NOMO-1 treated with DMSO at 0.1 percent for 48 hours (cell line): Measurements from ENCODE around the gene HBA2.
"Not testable (repeated sequence)": the region's sequence is repeated elsewhere in the genome, so short reads cannot be mapped to it uniquely, and the experiment has no call there.

ENCODE experiments used
- DNase-seq: peaks from one replicate; lab custom pipeline; 2025; ENCODE audit not compliant: unreplicated experiment; lab: John Stamatoyannopoulos, UW

Gene HBA2

DNA sequence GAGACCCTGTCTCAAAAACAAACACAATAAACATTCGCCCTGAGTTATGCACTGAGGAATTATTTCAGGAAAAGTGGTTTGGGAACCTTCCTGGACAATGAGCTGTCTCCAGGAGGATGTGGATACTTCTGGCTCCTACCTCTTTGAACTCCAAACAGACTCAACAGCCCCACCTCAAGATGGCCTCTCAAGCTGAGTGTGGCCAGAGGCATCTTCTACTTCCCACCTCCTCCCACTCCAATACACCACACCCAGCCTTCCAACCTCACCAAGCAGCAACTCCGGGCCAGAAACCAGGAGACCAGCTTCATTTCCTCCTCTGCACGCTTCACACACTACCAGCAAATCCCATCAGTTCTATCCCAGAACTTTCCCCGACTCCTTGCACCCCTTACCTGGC, 19.2 kb downstream of the HBA2 start:
- no peak for DNase-seq

DNA sequence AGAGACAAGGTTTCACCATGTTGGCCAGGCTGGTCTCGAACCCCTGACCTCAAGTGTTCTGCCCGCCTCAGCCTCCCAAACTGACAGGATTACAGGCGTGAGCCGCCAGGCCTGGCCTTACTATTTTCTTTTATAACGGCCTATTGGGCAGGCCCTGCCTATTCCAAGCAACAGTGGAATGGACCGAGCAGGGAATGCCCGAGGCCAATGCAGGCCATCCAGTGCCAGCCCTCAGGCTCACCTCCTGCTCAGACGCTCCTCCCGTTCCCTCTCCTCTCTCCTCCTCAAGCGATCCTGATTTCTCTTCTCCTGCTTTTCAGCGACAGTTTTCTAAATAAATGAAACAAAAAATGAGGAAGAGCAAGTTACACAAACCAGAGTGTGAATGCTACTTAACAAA, 20.0 kb downstream of the HBA2 start:
- DNase-seq: no peak

DNA sequence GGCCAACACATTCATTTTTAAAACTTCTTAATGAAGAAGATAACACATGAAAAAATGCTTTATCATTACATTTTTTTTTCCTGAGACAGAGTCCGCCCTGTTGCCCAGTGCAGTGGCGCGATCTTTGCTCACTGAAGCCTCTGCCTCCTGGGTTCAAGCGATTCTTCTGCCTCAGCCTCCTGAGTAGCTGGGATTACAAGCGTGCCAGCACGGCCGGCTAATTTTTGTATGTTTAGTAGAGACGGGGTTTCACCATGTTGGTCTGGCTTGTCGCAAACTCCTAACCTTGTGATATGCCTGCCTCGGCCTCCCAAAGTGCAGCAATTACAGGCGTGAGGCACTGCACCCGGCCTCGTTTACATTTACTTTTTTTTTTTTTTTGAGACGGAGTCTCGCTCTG, 20.8 kb downstream of the HBA2 start:
- DNase-seq: no peak

DNA sequence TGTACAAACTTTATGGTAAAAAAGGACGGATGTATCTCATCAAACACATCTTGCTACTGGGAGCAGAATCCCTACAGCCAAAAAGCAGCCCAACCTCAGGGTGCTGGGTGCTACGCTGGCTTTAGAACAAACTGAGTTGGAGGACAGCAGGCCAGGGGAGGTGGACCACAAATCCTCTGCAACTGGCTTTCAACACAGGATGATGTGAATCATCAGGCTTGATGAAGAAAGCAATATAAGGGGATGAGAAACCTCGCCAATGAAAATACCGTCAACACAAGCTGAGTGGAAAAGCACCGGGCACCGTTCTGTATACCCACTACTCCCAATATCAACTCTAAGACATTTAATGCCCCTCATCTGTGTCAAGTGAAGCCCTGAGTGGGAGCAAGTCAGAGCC, 21.8 kb downstream of the HBA2 start:
- no peak for DNase-seq

DNA sequence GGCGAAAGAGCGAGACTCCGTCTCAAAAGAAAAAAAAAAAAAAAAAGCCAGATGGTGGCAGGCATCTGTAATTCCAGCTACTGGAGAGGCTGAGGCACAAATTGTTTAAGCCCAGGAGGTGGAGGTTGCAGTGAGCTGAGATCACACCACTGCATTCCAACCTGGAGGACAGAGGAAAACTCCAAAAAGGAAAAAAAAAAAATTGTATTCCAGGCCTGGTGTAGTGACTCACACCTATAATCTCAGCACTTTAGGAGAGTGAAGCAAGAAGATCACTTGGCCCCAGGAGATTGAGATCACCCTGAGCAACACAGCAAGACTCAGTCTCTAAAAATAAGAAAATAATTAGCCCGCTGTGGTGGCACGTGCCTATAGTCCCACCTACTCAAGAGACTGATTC, 27.7 kb downstream of the HBA2 start:
- DNase-seq: no peak

DNA sequence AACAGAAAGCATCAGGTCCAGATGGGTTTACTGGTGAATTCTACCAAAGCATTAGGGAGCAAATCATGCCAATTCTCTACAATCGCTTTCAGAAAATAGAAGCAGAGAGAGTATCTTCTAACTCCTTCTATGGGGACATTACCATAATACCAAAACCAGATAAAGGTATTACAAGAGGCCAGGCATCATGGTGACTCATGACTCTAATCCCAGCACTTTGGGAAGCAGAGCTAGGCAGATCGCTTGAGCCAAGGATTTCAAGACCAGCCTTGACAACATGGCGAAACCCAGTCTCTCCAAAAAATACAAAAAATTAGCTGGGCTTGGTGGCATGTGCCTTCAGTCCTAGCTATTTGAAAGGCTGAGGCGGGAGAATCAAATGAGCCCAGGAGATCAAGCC, 30.6 kb downstream of the HBA2 start:
- DNase-seq: no peak

DNA sequence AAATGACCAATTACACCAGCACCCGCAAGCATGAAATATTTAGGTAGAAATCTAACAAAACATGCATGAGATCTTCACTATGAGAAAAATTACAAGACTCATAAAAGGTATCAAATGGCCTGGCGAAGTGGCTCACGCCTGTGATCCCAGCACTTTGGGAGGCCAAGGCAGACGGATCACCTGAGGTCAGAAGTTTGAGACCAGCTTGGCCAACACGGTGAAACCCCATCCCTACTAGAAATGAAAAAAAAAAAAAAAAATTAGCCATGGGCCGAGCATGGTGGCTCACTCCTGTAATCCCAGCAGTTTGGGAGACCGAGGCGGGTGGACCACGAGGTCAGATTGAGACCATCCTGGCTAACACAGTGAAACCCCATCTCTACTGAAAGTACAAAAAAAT, 31.4 kb downstream of the HBA2 start:
- DNase-seq: not testable (repeated sequence)

DNA sequence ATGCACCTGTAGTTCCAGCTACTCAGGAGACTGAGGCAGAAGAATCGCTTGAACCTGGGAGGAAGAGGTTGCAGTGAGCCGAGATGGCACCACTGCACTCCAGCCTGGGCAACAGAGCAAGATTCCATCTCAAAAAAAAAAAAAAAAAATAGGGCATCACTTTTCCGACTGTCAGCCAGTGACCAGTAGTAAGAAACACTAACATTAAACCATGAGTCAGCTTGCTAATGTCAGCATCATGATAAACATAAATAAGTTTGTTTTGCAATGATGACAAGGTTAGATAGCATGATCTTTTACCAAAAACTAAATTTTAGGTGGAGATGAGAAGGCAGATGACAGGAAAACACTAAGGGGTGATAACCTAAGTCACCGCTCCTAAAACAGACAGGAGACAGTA, 36.7 kb downstream of the HBA2 start:
- DNase-seq: not testable (repeated sequence)

DNA sequence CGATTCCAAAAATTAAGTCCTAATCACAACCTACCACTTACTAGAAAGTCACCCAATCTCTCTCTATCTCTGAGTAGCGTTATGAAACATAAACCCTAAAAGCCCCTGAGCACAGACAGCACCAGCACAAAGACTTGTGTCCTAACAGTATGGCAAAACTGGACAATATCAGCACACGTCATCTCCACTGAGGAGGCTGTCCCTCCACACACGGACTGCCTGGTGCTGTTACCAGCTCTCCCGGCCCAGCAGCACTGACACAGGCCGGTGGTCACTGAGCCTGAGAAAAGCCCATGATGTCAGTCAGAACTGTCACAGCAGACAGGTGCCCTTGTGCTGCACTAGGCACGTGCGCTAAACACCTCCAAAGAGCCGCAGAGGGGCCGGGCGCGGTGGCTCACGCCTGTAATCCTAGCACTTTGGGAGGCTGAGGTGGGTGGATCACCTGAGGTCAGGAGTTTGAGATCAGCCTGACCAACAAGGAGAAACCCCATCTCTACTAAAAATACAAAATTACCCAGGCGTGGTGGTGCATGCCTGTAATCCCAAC, 39.0 kb downstream of the HBA2 start:
- not testable (repeated sequence) for DNase-seq

DNA sequence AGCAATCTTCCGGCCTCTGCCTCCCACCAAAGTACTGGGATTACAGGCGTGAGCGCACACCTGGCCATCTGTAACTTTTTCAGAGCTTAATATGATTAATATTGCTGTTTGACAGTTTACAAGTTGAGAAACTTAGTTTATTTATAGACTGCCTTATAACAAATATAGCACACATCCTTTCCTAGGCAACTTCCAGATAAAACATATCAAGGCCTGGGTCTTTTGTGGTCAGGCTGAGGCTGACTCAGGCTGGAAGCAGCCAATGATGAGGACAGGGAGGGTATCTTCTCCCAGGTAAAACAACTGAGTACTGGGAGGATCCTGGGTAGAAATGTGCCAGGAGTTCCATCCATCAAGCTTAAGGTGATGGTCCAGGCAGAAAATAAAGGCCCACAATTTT, 40.3 kb downstream of the HBA2 start:
- DNase-seq: no peak

DNA sequence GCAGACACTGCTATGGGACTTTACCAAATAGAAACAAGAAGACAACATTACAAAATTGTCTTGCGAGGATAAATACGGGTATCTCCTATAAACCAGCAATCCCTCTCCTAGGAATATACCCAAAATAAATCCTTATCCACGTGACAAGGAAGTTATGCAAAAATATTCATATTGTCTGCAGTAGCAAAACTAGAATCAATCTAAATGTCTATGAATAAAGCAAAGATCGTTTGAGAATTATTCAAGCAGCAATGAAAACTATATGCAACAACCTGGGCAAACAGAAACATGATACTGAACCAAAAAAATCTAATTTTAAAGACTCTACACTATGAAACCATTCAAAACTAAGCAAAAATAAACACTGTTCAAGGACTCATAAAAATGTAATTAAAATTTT, 47.3 kb downstream of the HBA2 start:
- no peak for DNase-seq
